22Rv1 (cell line): ENCODE data around the gene CAMK4.

ENCODE experiments used
- ZFX ChIP-seq: fragments of 450-650 bp; IDR thresholded peaks from 2 replicates; pipeline ENCODE4 v1.6.1; 2017; ENCODE audit warnings: antibody characterized with exemption, borderline replicate concordance
- TF ChIP-seq, protein P1 (sequence below): fragments of 450-650 bp; IDR thresholded peaks from 2 replicates; pipeline ENCODE4 v1.5.1; 2017; ENCODE audit warnings: mild to moderate bottlenecking

DNA sequence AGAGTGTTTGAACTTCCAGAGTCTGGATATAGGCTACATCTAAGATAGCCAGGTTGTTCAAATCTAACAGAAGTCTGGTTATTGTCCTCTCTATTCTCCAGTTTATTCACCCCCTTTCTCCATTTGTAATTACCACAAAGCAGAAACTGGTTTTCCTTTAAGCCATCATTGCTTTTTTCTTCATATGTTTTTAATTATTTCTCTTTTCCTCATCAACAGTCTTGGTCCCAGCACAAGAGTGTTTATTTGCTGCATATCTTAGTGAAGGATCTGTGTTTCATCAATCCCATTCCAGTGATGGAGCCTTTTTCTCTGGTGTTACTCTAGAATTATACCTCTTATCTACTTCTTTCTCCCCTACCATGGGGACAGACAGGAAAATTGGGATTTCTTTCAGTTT, 142.2 kb downstream of the CAMK4 start:
- TF ChIP-seq, protein P1, sequence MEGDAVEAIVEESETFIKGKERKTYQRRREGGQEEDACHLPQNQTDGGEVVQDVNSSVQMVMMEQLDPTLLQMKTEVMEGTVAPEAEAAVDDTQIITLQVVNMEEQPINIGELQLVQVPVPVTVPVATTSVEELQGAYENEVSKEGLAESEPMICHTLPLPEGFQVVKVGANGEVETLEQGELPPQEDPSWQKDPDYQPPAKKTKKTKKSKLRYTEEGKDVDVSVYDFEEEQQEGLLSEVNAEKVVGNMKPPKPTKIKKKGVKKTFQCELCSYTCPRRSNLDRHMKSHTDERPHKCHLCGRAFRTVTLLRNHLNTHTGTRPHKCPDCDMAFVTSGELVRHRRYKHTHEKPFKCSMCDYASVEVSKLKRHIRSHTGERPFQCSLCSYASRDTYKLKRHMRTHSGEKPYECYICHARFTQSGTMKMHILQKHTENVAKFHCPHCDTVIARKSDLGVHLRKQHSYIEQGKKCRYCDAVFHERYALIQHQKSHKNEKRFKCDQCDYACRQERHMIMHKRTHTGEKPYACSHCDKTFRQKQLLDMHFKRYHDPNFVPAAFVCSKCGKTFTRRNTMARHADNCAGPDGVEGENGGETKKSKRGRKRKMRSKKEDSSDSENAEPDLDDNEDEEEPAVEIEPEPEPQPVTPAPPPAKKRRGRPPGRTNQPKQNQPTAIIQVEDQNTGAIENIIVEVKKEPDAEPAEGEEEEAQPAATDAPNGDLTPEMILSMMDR = no peak
- TF ChIP-seq ZFX = no peak
